Measurements from ENCODE around the gene SND1. TPM values are rescaled to one million over a fixed set of nuclear protein-coding genes. Genes with fewer than 3 reads are reported as not detected.

The SND1 gene
- total and polyA plus RNA-seq, 2 of the 4 experiments (the other 2 are of a cell fraction): 154 to 294 TPM

DNA sequence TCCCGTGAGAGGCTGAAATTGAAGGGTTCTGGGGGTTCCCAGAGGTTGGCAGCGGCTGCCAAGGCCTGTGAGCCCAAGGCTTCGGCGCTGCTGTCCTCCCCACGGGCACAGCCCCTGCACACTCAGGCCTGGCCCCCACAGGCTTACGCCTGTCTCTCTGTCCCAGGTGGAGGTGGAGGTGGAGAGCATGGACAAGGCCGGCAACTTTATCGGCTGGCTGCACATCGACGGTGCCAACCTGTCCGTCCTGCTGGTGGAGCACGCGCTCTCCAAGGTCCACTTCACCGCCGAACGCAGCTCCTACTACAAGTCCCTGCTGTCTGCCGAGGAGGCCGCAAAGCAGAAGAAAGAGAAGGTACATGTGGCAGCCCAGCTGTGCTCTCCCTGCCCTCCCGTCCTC, 422.3 kb downstream of the SND1 start:
- Histone ChIP-seq H3K56ac (ENCODE audit: extremely low read depth, insufficient read depth, low read length) (no peak overlapping the region), H3K14ac (replicated peaks; ENCODE audit: low read depth, low read length) (no peak overlapping the region), H2BK120ac (ENCODE audit: low read depth, low read length) (no peak overlapping the region), H2BK5ac (ENCODE audit: low read depth, low read length, poor library complexity, severe bottlenecking) (no peak overlapping the region), H2AFZ (replicated peaks; ENCODE audit: low read length, poor library complexity) (no peak overlapping the region), H3K36me3 (ENCODE audit: control insufficient read depth, insufficient read depth, low read length) (peaks cover 40% of the 10 kb centered on the region), H3K79me1 (ENCODE audit: low read depth in 1 of 2, low read length in 2 of 2) (peaks cover under 1 to 36% of the 10 kb centered on the region in 2 experiments; a peak in 3 of 4 replicates), H3K9me3 (ENCODE audit: control insufficient read depth, insufficient read depth, low read length) (no peaks in the 10 kb centered on the region), H3K4me1 (ENCODE audit: control insufficient read depth, insufficient read depth, low read length) (peaks cover 2% of the 10 kb centered on the region; the same call in 1 of the 2 replicates), H3K9me1 (ENCODE audit: insufficient read depth, low read length) (peaks cover 24% of the 10 kb centered on the region), H3K4me2 (ENCODE audit: low read depth, low read length) (no peak overlapping the region), H3K23ac (ENCODE audit: low read depth, low read length) (no peak overlapping the region), H3K27ac (ENCODE audit: insufficient read depth, low read length) (no peak overlapping the region), H3K4me3 (ENCODE audit: insufficient read depth, low read depth, low read length) (no peak overlapping the region), H3K18ac (ENCODE audit: low read depth, low read length) (no peak overlapping the region), H2BK20ac (ENCODE audit: low read depth, low read length) (no peak overlapping the region), H4K91ac (ENCODE audit: insufficient read depth, low read depth, low read length) (no peak overlapping the region), H4K5ac (ENCODE audit: low read depth, low read length) (no peak overlapping the region), H2AK5ac (ENCODE audit: low read depth, low read length) (no peak overlapping the region), H3K27me3 (ENCODE audit: control insufficient read depth, insufficient read depth, low read length) (no peaks in the 10 kb centered on the region), H2BK15ac (ENCODE audit: low read depth, low read length) (no peak overlapping the region), H3K9ac (ENCODE audit: low read depth, low read length) (no peak overlapping the region), H3K4ac (ENCODE audit: low read depth, low read length) (no peak overlapping the region), H4K20me1 (ENCODE audit: insufficient read depth, low read length) (peaks cover 21% of the 10 kb centered on the region), H2AK9ac (replicated peaks; ENCODE audit: low read depth, low read length, poor library complexity) (no peak overlapping the region), H4K8ac (ENCODE audit: low read depth in 2 of 2, low read length in 2 of 2) (no peak overlapping the region)
- BruUV-seq (replicated peaks): no TSS peak
- dilution Hi-C loops (cut with HindIII; ENCODE audit: low sequenced_read_pairs, unreplicated experiment) (no loop called here), in situ Hi-C loops (cut with MboI; ENCODE audit: low sequenced_read_pairs) (loop anchor here (25.0 kb wide), 1 partner anchor 362 kb away; no protein-coding TSS in a partner anchor), intact Hi-C loops (cut with micrococcal nuclease) (no loop called here)
- CTCF ChIA-PET: no interaction called here
- TF ChIP-seq, protein P1, sequence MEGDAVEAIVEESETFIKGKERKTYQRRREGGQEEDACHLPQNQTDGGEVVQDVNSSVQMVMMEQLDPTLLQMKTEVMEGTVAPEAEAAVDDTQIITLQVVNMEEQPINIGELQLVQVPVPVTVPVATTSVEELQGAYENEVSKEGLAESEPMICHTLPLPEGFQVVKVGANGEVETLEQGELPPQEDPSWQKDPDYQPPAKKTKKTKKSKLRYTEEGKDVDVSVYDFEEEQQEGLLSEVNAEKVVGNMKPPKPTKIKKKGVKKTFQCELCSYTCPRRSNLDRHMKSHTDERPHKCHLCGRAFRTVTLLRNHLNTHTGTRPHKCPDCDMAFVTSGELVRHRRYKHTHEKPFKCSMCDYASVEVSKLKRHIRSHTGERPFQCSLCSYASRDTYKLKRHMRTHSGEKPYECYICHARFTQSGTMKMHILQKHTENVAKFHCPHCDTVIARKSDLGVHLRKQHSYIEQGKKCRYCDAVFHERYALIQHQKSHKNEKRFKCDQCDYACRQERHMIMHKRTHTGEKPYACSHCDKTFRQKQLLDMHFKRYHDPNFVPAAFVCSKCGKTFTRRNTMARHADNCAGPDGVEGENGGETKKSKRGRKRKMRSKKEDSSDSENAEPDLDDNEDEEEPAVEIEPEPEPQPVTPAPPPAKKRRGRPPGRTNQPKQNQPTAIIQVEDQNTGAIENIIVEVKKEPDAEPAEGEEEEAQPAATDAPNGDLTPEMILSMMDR (conservative IDR thresholded peaks at IDR 0.05; ENCODE audit: low read depth, low read length): no peak
- TF ChIP-seq RAD21 (IDR thresholded peaks at IDR 0.05; ENCODE audit: low read length): no peak
- ATAC-seq (ENCODE audit: low read depth) (no peak), DNase-seq (no peak)
- 100% methylated on average over 1 of the region's 19 CpGs; no CpG with 5 or more reads in 1 of the 2 experiments for WGBS, 2 experiments (ENCODE audit: extremely low coverage in 2 of 2, insufficient read length in 1 of 2)
- POLR2A ChIA-PET (ENCODE audit: unreplicated experiment): no interaction called here
